H9 (cell line): ENCODE data around the gene RSPH4A. TPM values are rescaled to one million over a fixed set of nuclear protein-coding genes. Genes with fewer than 3 reads are reported as not detected.

Source experiments
- DNase-seq: peaks from one replicate; pipeline ENCODE4 v3.0.0-alpha.2; 2017
- H2AFZ ChIP-seq: one replicate; pipeline ENCODE4 v1.6.1; 2013; ENCODE audit warnings: mild to moderate bottlenecking, low read length, control low read depth, moderate library complexity
- H2AK5ac ChIP-seq: 2 replicates; pipeline ENCODE4 v1.6.1; 2013; ENCODE audit warnings: low read length, control low read depth, mixed read lengths; ENCODE audit not compliant: insufficient read length
- H2BK120ac ChIP-seq: one replicate; pipeline ENCODE4 v1.6.1; 2013; ENCODE audit warnings: low read depth, mild to moderate bottlenecking, low read length, control low read depth, inconsistent platforms; ENCODE audit not compliant: poor library complexity, severe bottlenecking
- H2BK12ac ChIP-seq: 2 replicates; pipeline ENCODE4 v1.6.1; 2013; ENCODE audit warnings: low read length, control low read depth, mixed read lengths, low read depth; ENCODE audit not compliant: insufficient read length
- H2BK15ac ChIP-seq: 2 replicates; pipeline ENCODE4 v1.6.1; 2013; ENCODE audit warnings: low read depth, low read length, control low read depth
- H2BK20ac ChIP-seq: one replicate; pipeline ENCODE4 v1.6.1; 2013; ENCODE audit warnings: low read depth, mild to moderate bottlenecking, low read length, control low read depth, inconsistent platforms; ENCODE audit not compliant: poor library complexity, severe bottlenecking
- H2BK5ac ChIP-seq: 2 replicates; pipeline ENCODE4 v1.6.1; 2013; ENCODE audit warnings: low read length, control low read depth, mixed read lengths; ENCODE audit not compliant: insufficient read length
- H3K14ac ChIP-seq: 2 replicates; pipeline ENCODE4 v1.6.1; 2013; ENCODE audit warnings: low read length, control low read depth; ENCODE audit not compliant: insufficient read depth
- H3K18ac ChIP-seq: 2 replicates; pipeline ENCODE4 v1.6.1; 2013; ENCODE audit warnings: low read depth, mild to moderate bottlenecking, mixed read lengths, low read length, control low read depth; ENCODE audit not compliant: insufficient read length
- H3K23ac ChIP-seq: 2 replicates; pipeline ENCODE4 v1.6.1; 2013; ENCODE audit warnings: low read length, control low read depth, mixed read lengths, low read depth; ENCODE audit not compliant: insufficient read length
- H3K23me2 ChIP-seq: 2 replicates; pipeline ENCODE4 v1.6.1; 2013; ENCODE audit warnings: low read depth, mild to moderate bottlenecking, mixed read lengths, low read length, control low read depth; ENCODE audit not compliant: insufficient read length, poor library complexity, severe bottlenecking
- H3K27ac ChIP-seq: 2 replicates; pipeline ENCODE4 v1.5.1; 2013; ENCODE audit warnings: low read length, control low read depth, mixed read lengths, low read depth; ENCODE audit not compliant: insufficient read length
- H3K27me3 ChIP-seq: 2 replicates; pipeline ENCODE4 v1.6.1; 2013; ENCODE audit warnings: low read length, control low read depth, inconsistent platforms; ENCODE audit not compliant: insufficient read depth
- H3K4ac ChIP-seq: 2 replicates; pipeline ENCODE4 v1.6.1; 2013; ENCODE audit warnings: low read depth, mild to moderate bottlenecking, control low read depth, inconsistent platforms, low read length, moderate library complexity
- H3K4me1 ChIP-seq: 2 replicates; pipeline ENCODE4 v1.6.1; 2013; ENCODE audit warnings: low read length, control low read depth, inconsistent platforms; ENCODE audit not compliant: insufficient read depth
- H3K4me2 ChIP-seq: 2 replicates; pipeline ENCODE4 v1.6.1; 2013; ENCODE audit warnings: low read length, control low read depth, mixed read lengths; ENCODE audit not compliant: insufficient read length, insufficient read depth
- H3K56ac ChIP-seq: 2 replicates; pipeline ENCODE4 v1.6.1; 2013; ENCODE audit warnings: low read depth, mild to moderate bottlenecking, mixed read lengths, low read length, control low read depth; ENCODE audit not compliant: insufficient read length
- H3K79me1 ChIP-seq: 2 replicates; pipeline ENCODE4 v1.6.1; 2013; ENCODE audit warnings: low read depth, mild to moderate bottlenecking, moderate library complexity, low read length, control low read depth, inconsistent platforms; ENCODE audit not compliant: insufficient read depth, poor library complexity, severe bottlenecking
- H3K79me2 ChIP-seq: 2 replicates; pipeline ENCODE4 v1.6.1; 2013; ENCODE audit warnings: low read length, control low read depth, inconsistent platforms; ENCODE audit not compliant: insufficient read depth
- H3K9ac ChIP-seq: 2 replicates; pipeline ENCODE4 v1.6.1; 2013; ENCODE audit warnings: low read length, control low read depth, mixed read lengths; ENCODE audit not compliant: insufficient read length; ENCODE audit errors: extremely low read depth
- H3K9me3 ChIP-seq: one replicate; pipeline ENCODE4 v1.6.1; 2013; ENCODE audit warnings: low read depth, low read length, inconsistent platforms; ENCODE audit not compliant: control insufficient read depth
- H3T11ph ChIP-seq: one replicate; pipeline ENCODE4 v1.6.1; 2013; ENCODE audit warnings: mild to moderate bottlenecking, low read length, control low read depth, inconsistent platforms
- H4K20me1 ChIP-seq: one replicate; pipeline ENCODE4 v1.6.1; 2013; ENCODE audit not compliant: control insufficient read depth, insufficient read length, insufficient read depth
- H4K5ac ChIP-seq: 2 replicates; pipeline ENCODE4 v1.6.1; 2013; ENCODE audit warnings: low read depth, mild to moderate bottlenecking, mixed read lengths, low read length, control low read depth; ENCODE audit not compliant: insufficient read length
- H4K8ac ChIP-seq: replicated peaks from 2 replicates; pipeline ENCODE4 v1.6.1; 2013; ENCODE audit warnings: low read length, control low read depth, mixed read lengths, low read depth; ENCODE audit not compliant: insufficient read length
- H4K91ac ChIP-seq: 2 replicates; pipeline ENCODE4 v1.6.1; 2013; ENCODE audit warnings: low read depth, mild to moderate bottlenecking, moderate library complexity, mixed read lengths, low read length, control low read depth; ENCODE audit not compliant: insufficient read length
- H3K27ac Mint-ChIP-seq, 3 experiments: 2 replicates in 2 of 3; 3 replicates in 1 of 3; pipeline ENCODE4 v1.8.0; 2020 to 2021; ENCODE audit warnings: mixed read lengths in 3 of 3, mild to moderate bottlenecking in 1 of 3, moderate library complexity in 1 of 3
- H3K27me3 Mint-ChIP-seq: 2 replicates; pipeline ENCODE4 v1.8.0; 2021; ENCODE audit warnings: low read depth, mild to moderate bottlenecking, moderate library complexity, mixed read lengths
- H3K36me3 Mint-ChIP-seq, 3 experiments: 2 replicates in 2 of 3; 3 replicates in 1 of 3; pipeline ENCODE4 v1.8.0; 2020 to 2021; ENCODE audit warnings: low read depth in 3 of 3, mixed read lengths in 3 of 3; ENCODE audit not compliant: insufficient read depth in 1 of 3
- H3K4me1 Mint-ChIP-seq, 2 experiments: 2 replicates each; pipeline ENCODE4 v1.8.0; 2020; ENCODE audit warnings: mixed read lengths in 2 of 2
- H3K4me3 Mint-ChIP-seq, 2 experiments: 2 replicates in 1 of 2; 3 replicates in 1 of 2; pipeline ENCODE4 v1.8.0; 2020 to 2021; ENCODE audit warnings: mild to moderate bottlenecking in 2 of 2, mixed read lengths in 2 of 2, moderate library complexity in 1 of 2
- H3K9me3 Mint-ChIP-seq, 2 experiments: 2 replicates in 1 of 2; 3 replicates in 1 of 2; pipeline ENCODE4 v1.8.0; 2020; ENCODE audit warnings: mild to moderate bottlenecking in 2 of 2, mixed read lengths in 2 of 2, moderate library complexity in 1 of 2
- CTCF ChIP-seq: fragments of 200-600 bp; sonication (generic); conservative IDR thresholded peaks from 3 replicates; pipeline ENCODE4 v1.8.0; 2021; ENCODE audit warnings: antibody characterized with exemption, mild to moderate bottlenecking
- WGBS: extraction: QIAGEN DNeasy Blood & Tissue Kit; methylation state at CpG from one replicate; pipeline ENCODE4 v1.1.7; 2013; ENCODE audit warnings: missing lambda C conversion rate, low lambda C conversion rate, mixed read lengths; ENCODE audit not compliant: insufficient read length; ENCODE audit errors: extremely low coverage; 5-methylcytosine and 5-hydroxymethylcytosine counted together
- total RNA-seq: library from RNA; stranded (reverse); gene quantifications from 2 replicates; pipeline ENCODE4 v1.2.1, GENCODE V29; 2021

Gene RSPH4A
- total RNA-seq, 1 experiment from 2014 or later, result 0.31 TPM

- Histone ChIP-seq H2BK120ac (no peak overlapping the region), H2BK12ac (no peak overlapping the region), H3K18ac (no peak overlapping the region), H3K23me2 (no peaks in the 10 kb centered on the region), H3K23ac (no peak overlapping the region), H3K4me1 (no peaks in the 10 kb centered on the region), H3K79me2 (no peaks in the 10 kb centered on the region), H3K27me3 (no peaks in the 10 kb centered on the region), H3K4ac (no peak overlapping the region), H3K79me1 (no peaks in the 10 kb centered on the region), H4K8ac (no peak overlapping the region), H3T11ph (no peak overlapping the region), H4K91ac (no peak overlapping the region), H4K5ac (no peak overlapping the region), H2BK20ac (no peak overlapping the region), H3K56ac (no peak overlapping the region), H2BK15ac (no peak overlapping the region), H2BK5ac (no peak overlapping the region), H4K20me1 (no peaks in the 10 kb centered on the region), H3K9me3 (no peaks in the 10 kb centered on the region), H3K27ac (no peak overlapping the region), H2AFZ (no peak overlapping the region), H3K9ac (no peak overlapping the region), H3K4me2 (no peak overlapping the region), H3K14ac (no peak overlapping the region), H2AK5ac (no peak overlapping the region)
- H3K4me3 Mint-ChIP-seq, result no peak overlapping the region
- no peak overlapping the region for H3K27ac Mint-ChIP-seq
- H3K27me3 Mint-ChIP-seq, result no peaks in the 10 kb centered on the region; the same call in none of the 2 replicates
- TF ChIP-seq CTCF, result no peak
- H3K4me1 Mint-ChIP-seq, result no peaks in the 10 kb centered on the region
- H3K9me3 Mint-ChIP-seq, result no peaks in the 10 kb centered on the region
- peaks cover 0 to 7% (median 5%) of the 10 kb centered on the region in 3 experiments; a peak in 4 of 7 replicates for H3K36me3 Mint-ChIP-seq
- DNase-seq, result no peak
- WGBS, result no CpG with 5 or more reads among the region's 5 CpGs
Measured at GRCh38 chr6:116629563-116629981, 13.3 kb downstream of the RSPH4A start.
